Gastrocnemius medialis (tissue), 4 donors: ENCODE measurements around the gene RNF187. TPM values are rescaled to one million over a fixed set of nuclear protein-coding genes. Genes with fewer than 3 reads are reported as not detected.

Experiments used
- ATAC-seq, 2 donors: fragments of 150-250 bp; one replicate each; pipeline ENCODE4 v1.9.1; 2016
- DNase-seq, 2 donors: peaks; one replicate each; pipeline ENCODE4 v3.0.0-alpha.2; 2019
- H3K27ac ChIP-seq, 4 donors: fragments of 200-600 bp; sonication (generic); 1 replicate in 1 of 4; 2 replicates in 3 of 4; pipeline ENCODE4 v1.5.1; 2016 to 2018; ENCODE audit warnings: mild to moderate bottlenecking in 2 of 4, moderate library complexity in 1 of 4
- H3K27me3 ChIP-seq, 3 donors: fragments of 200-600 bp; sonication (generic) in 2 of 3; 1 replicate in 1 of 3; 2 replicates in 2 of 3; pipeline versions ENCODE4 v1.5.1 to v1.6.0; 2016 to 2019; ENCODE audit warnings: mild to moderate bottlenecking in 1 of 3, moderate library complexity in 1 of 3
- H3K36me3 ChIP-seq, 2 donors: fragments of 200-600 bp; sonication (generic) in 1 of 2; one replicate each; pipeline ENCODE4 v1.5.1; 2017 to 2018
- H3K4me1 ChIP-seq, 2 donors: fragments of 200-600 bp; sonication (generic) in 1 of 2; one replicate each; pipeline ENCODE4 v1.5.1; 2016 to 2017; ENCODE audit warnings: mild to moderate bottlenecking in 2 of 2
- H3K4me3 ChIP-seq, 4 donors: fragments of 200-600 bp; sonication (generic) in 3 of 4; 1 replicate in 1 of 4; 2 replicates in 3 of 4; pipeline ENCODE4 v1.5.1; 2016 to 2019; ENCODE audit warnings: mild to moderate bottlenecking in 2 of 4
- H3K9me3 ChIP-seq, 3 donors: fragments of 200-600 bp; sonication (generic) in 2 of 3; 1 replicate in 1 of 3; 2 replicates in 2 of 3; pipeline ENCODE4 v1.5.1; 2016 to 2019
- POLR2A ChIP-seq, 2 donors: fragments of 450-650 bp; IDR thresholded peaks; one replicate each; pipeline ENCODE4 v1.6.1; 2017; ENCODE audit warnings: antibody characterized with exemption in 2 of 2, mild to moderate bottlenecking in 2 of 2, moderate library complexity in 2 of 2
- in situ Hi-C, 4 donors: fragments of 200-750 bp; cut with MboI; loops; one replicate each; pipeline versions ENCODE4 v1.15.0 to v1.8.0; 2017; ENCODE audit warnings: low sequenced_read_pairs in 4 of 4
- intact Hi-C: fragments of 100-400 bp; cut with DNase I; formaldehyde crosslinking; loops from one replicate; pipeline ENCODE4 v1.15.1; 2023; ENCODE audit warnings: low total_unique reads
- total RNA-seq, 4 donors: library from RNA; depleted of rRNA; stranded (reverse); fragments of >200 nt; gene quantifications; one replicate each; pipeline versions ENCODE4 v1.1.0 to v1.2.3, GENCODE V29; 2016
- TF ChIP-seq, protein P1 (sequence below), 5 experiments: fragments of 450-650 bp in 3 of 5; fragments of 200-600 bp in 2 of 5; sonication (generic) in 2 of 5; IDR thresholded peaks in 4 of 5; conservative IDR thresholded peaks in 1 of 5; 1 replicate in 4 of 5; 2 replicates in 1 of 5; pipeline ENCODE4 v1.5.1; 2016 to 2019; ENCODE audit warnings: antibody characterized with exemption in 5 of 5, mild to moderate bottlenecking in 3 of 5, moderate library complexity in 3 of 5

The RNF187 gene
- total RNA-seq, 4 donors from 2014 or later = 33.5 to 99.8 (median 62.5) TPM

DNA sequence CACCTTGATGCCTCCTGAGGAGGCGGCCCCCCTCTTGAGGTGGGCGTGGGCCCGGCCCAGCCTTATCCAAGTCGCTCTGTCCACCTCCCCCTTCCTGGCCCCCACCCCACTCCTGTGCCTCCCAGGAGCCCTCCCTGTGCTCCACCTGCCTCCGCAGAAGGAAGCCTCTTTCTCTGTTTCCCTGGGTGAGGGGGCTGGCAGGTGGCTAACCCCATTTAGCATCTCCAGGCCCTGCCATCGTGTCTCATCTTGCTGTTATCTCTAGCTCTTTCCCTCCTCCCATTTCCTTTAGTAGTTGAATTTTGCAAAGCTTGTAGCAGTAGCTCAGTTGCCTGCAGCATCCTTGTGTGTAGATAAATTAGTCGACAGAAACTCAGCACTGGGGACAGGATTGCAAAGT, 7.2 kb downstream of the RNF187 start:
- intact Hi-C loops = no loop called here
- H3K27ac ChIP-seq = no peak overlapping the region

DNA sequence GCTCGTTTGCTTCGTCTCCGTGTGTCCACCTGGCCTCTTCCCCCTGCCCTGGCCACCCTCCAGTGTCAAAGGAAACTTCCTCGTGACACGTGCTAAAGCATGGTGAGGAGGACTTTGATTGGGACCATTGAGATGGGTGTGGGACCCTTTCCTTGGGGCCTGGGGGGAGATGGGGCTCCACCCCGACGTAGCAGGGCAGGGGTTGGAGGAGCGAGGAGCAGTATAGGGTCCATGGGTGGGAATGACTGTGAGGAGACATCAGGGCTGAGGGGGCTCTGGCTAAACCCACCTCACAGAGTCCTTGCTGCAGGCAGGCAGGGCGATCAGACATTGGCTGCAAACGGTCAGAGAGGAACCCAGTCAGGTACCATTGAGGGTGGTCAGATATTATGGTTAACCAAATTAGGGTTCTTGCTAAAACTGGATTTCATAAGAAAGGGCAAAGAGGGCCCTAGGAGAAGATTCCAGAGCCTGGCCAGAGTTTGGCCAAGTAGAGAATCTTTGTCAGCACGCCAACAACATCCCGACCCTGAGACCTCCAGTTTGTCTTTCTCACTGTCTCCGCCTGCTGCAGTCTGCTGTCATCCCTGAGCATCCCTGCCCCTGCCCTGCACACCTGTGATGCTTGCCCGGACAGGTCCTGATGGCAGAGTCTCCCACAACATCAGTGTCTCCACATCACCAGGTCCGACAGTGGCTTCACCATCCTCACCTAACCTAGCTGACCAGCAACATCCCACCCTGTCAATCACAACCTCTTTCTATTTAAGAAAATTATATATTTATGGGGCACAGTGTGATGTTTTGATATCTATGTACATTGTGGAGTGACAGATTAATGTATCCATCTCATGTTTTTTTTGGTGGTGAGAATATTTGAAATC, 8.0 kb downstream of the RNF187 start:
- TF ChIP-seq, protein P1, sequence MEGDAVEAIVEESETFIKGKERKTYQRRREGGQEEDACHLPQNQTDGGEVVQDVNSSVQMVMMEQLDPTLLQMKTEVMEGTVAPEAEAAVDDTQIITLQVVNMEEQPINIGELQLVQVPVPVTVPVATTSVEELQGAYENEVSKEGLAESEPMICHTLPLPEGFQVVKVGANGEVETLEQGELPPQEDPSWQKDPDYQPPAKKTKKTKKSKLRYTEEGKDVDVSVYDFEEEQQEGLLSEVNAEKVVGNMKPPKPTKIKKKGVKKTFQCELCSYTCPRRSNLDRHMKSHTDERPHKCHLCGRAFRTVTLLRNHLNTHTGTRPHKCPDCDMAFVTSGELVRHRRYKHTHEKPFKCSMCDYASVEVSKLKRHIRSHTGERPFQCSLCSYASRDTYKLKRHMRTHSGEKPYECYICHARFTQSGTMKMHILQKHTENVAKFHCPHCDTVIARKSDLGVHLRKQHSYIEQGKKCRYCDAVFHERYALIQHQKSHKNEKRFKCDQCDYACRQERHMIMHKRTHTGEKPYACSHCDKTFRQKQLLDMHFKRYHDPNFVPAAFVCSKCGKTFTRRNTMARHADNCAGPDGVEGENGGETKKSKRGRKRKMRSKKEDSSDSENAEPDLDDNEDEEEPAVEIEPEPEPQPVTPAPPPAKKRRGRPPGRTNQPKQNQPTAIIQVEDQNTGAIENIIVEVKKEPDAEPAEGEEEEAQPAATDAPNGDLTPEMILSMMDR (IDR thresholded peaks at IDR 0.05 in 4 of 5, conservative IDR thresholded peaks at IDR 0.05 in 1 of 5) = no peak
- TF ChIP-seq POLR2A (IDR thresholded peaks at IDR 0.05) = no peak
- Histone ChIP-seq H3K27ac (no peak overlapping the region), H3K4me1 (peaks cover 8 to 10% of the 10 kb centered on the region in 2 donors), H3K36me3 (peaks cover 0 to 35% of the 10 kb centered on the region in 2 donors), H3K9me3 (no peaks in the 10 kb centered on the region), H3K4me3 (no peak overlapping the region), H3K27me3 (no peaks in the 10 kb centered on the region)
- in situ Hi-C loops = no loop called here
- ATAC-seq (no peak), DNase-seq (no peak)
- intact Hi-C loops = no loop called here

More for the DNA sequence above, 7.2 kb downstream of the RNF187 start:
- in situ Hi-C loops = no loop called here
- DNase-seq = no peak
- Histone ChIP-seq H3K4me1 (peaks cover 15 to 18% of the 10 kb centered on the region in 2 donors), H3K27me3 (no peaks in the 10 kb centered on the region), H3K9me3 (no peaks in the 10 kb centered on the region), H3K4me3 (no peak overlapping the region), H3K36me3 (peaks cover 0 to 43% of the 10 kb centered on the region in 2 donors)
- TF ChIP-seq POLR2A (IDR thresholded peaks at IDR 0.05) = no peak
- TF ChIP-seq, protein P1 (IDR thresholded peaks at IDR 0.05 in 4 of 5, conservative IDR thresholded peaks at IDR 0.05 in 1 of 5) = no peak
- ATAC-seq = no peak

DNA sequence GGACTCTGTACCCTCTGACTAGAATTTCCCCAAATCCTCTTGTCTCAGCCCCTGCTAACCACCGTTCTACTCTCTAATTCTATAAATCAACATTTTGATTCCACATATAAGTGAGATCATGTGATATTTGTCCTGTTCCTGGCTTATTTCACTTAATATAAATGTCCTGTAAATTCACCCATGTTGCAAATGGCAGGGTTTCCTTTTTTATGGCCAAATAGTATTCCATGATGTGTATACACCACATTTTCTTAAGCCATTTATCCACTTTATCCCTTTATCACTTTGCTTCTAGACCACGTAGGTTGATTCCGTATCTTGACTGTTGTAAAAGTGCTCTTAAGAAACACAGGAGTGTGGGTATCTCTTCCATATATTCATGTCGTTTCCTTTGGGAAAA, 8.9 kb downstream of the RNF187 start:
- no peak overlapping the region for H3K4me3 ChIP-seq
- intact Hi-C loops (no loop called here), in situ Hi-C loops (no loop called here)
- H3K27me3 ChIP-seq = no peaks in the 10 kb centered on the region
- ATAC-seq (no peak), DNase-seq (no peak)
- H3K4me1 ChIP-seq = peaks cover under 1 to 2% of the 10 kb centered on the region in 2 donors
- no peak overlapping the region for H3K27ac ChIP-seq
- no peaks in the 10 kb centered on the region for H3K9me3 ChIP-seq
- TF ChIP-seq POLR2A (IDR thresholded peaks at IDR 0.05) = no peak
- TF ChIP-seq, protein P1 (IDR thresholded peaks at IDR 0.05 in 4 of 5, conservative IDR thresholded peaks at IDR 0.05 in 1 of 5) = no peak
- H3K36me3 ChIP-seq = peaks cover 0 to 33% of the 10 kb centered on the region in 2 donors

DNA sequence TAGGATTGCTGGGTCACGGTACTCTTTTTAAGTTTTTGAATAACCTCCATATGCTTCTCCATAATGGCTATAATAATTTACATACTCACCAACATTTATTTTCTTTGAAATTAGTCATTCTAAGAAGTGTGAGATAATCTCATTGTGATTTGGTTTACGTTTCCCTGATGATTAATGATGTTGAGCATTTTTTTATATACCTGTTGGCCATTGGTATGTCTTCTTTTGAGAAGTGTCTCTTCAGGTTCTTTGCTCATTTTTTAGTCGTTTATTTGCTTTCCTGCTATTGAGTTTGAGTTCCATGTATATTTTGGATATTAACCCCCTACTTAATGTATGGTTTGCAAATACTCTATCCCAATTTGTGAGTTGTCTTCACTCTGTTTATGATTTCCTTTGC, 9.3 kb downstream of the RNF187 start:
- no peaks in the 10 kb centered on the region for H3K27me3 ChIP-seq
- H3K27ac ChIP-seq = no peak overlapping the region
- DNase-seq (no peak), ATAC-seq (no peak)
- intact Hi-C loops (no loop called here), in situ Hi-C loops (no loop called here)
- no peak overlapping the region for H3K4me3 ChIP-seq
- peaks cover 0 to 5% of the 10 kb centered on the region in 2 donors for H3K4me1 ChIP-seq
- H3K36me3 ChIP-seq = peaks cover 0 to 33% of the 10 kb centered on the region in 2 donors
- TF ChIP-seq, protein P1 (IDR thresholded peaks at IDR 0.05 in 4 of 5, conservative IDR thresholded peaks at IDR 0.05 in 1 of 5) = no peak
- TF ChIP-seq POLR2A (IDR thresholded peaks at IDR 0.05) = no peak
- no peaks in the 10 kb centered on the region for H3K9me3 ChIP-seq
